T-helper 1 cell treated with Interleukin-12 subunit alpha and Interleukin-12 subunit beta and Interleukin-4 antibody, amounts not matched to agents 30 μg/mL and 1 μg/mL, for 36 hours (primary cell): ENCODE data around the gene SLC22A2.
"Not testable (repeated sequence)": the region's sequence is repeated elsewhere in the genome, so short reads cannot be mapped to it uniquely, and the experiment has no call there.

ENCODE experiments used
- H3K27ac Mint-ChIP-seq: one replicate; pipeline ENCODE4 v1.8.0; 2021; ENCODE audit warnings: mild to moderate bottlenecking, mixed read lengths
- H3K27me3 Mint-ChIP-seq: one replicate; pipeline ENCODE4 v1.8.0; 2021; ENCODE audit warnings: low read depth, mixed read lengths
- H3K36me3 Mint-ChIP-seq: one replicate; pipeline ENCODE4 v1.8.0; 2021; ENCODE audit warnings: low read depth, mixed read lengths
- H3K4me1 Mint-ChIP-seq: one replicate; pipeline ENCODE4 v1.8.0; 2021; ENCODE audit warnings: low read depth, mixed read lengths
- H3K4me3 Mint-ChIP-seq: one replicate; pipeline ENCODE4 v1.8.0; 2021; ENCODE audit warnings: mild to moderate bottlenecking, moderate library complexity, mixed read lengths
- H3K9me3 Mint-ChIP-seq: one replicate; pipeline ENCODE4 v1.8.0; 2021; ENCODE audit warnings: mixed read lengths

SLC22A2 gene

GRCh38 chr6:160247457-160247883 lies 11.2 kb downstream of the SLC22A2 start:
- H3K27ac Mint-ChIP-seq: no peak overlapping the region
- H3K4me3 Mint-ChIP-seq: no peak overlapping the region
- H3K36me3 Mint-ChIP-seq: no peaks in the 10 kb centered on the region
- H3K27me3 Mint-ChIP-seq: no peaks in the 10 kb centered on the region
- H3K4me1 Mint-ChIP-seq: no peaks in the 10 kb centered on the region
- H3K9me3 Mint-ChIP-seq: no peaks in the 10 kb centered on the region

DNA sequence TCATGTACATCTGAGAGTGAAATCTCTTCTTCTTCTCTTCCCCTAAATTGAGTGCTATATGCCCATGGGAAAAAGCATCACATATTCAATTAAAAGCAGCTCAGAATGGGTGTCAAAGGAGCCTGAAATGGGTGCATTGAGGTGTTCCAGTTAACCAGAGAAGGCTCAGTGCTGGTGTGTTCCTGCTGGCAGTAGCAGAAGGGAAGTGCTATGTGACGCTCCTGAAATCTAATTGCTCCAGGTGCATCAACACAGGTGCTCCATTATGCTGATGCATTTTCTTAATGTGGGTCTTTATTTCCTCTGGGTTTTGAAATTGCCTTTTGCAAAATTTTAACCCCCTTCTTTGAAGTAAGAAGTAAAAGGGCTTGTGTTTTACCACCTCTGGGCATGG lies 17.9 kb downstream of the SLC22A2 start:
- Mint-ChIP-seq H3K4me3 (no peak overlapping the region), H3K27ac (no peak overlapping the region), H3K27me3 (no peaks in the 10 kb centered on the region), H3K4me1 (no peaks in the 10 kb centered on the region), H3K9me3 (peaks cover 4% of the 10 kb centered on the region), H3K36me3 (no peaks in the 10 kb centered on the region)

GRCh38 chr6:160239929-160240690 lies 18.5 kb downstream of the SLC22A2 start:
- no peaks in the 10 kb centered on the region for H3K4me1 Mint-ChIP-seq
- H3K27ac Mint-ChIP-seq: no peak overlapping the region
- H3K4me3 Mint-ChIP-seq: no peak overlapping the region
- H3K9me3 Mint-ChIP-seq: peaks cover 4% of the 10 kb centered on the region
- H3K27me3 Mint-ChIP-seq: no peaks in the 10 kb centered on the region
- no peaks in the 10 kb centered on the region for H3K36me3 Mint-ChIP-seq

- Mint-ChIP-seq H3K36me3 (no peaks in the 10 kb centered on the region), H3K4me3 (no peak overlapping the region), H3K27ac (no peak overlapping the region), H3K27me3 (no peaks in the 10 kb centered on the region), H3K9me3 (peaks cover 4% of the 10 kb centered on the region), H3K4me1 (no peaks in the 10 kb centered on the region)
These were observed 19.6 kb downstream of the SLC22A2 start for GRCh38 chr6:160238761-160239751.

DNA sequence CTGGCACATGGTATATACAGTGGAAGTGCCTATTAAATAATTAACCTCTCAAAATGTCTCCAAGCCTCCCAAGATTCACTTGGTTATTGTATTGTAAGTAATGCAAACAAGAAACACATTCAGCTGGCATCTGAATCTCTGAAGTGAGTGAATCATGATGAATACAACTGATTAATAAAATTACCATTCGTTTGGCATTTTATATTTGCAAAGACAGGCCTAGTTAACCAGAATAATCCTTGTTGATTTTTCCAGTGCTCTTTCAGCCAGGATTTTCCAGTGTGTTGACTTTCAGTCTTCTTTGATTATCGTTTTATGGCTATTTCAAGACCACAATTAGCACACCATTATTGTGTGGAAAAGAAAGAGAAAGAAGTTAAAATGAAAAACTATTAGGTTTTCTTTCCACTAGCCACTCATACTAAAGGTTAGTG lies 20.3 kb downstream of the SLC22A2 start:
- no peaks in the 10 kb centered on the region for H3K36me3 Mint-ChIP-seq
- no peak overlapping the region for H3K4me3 Mint-ChIP-seq
- H3K27ac Mint-ChIP-seq: no peak overlapping the region
- H3K27me3 Mint-ChIP-seq: no peaks in the 10 kb centered on the region
- H3K4me1 Mint-ChIP-seq: no peaks in the 10 kb centered on the region
- peaks cover 4% of the 10 kb centered on the region for H3K9me3 Mint-ChIP-seq

GRCh38 chr6:160237597-160238275 lies 20.9 kb downstream of the SLC22A2 start:
- H3K4me1 Mint-ChIP-seq, H3K4me3 Mint-ChIP-seq, H3K27ac Mint-ChIP-seq: not testable (repeated sequence)

GRCh38 chr6:160236235-160236872 lies 22.3 kb downstream of the SLC22A2 start:
- H3K4me1 Mint-ChIP-seq, H3K36me3 Mint-ChIP-seq, H3K27me3 Mint-ChIP-seq, H3K9me3 Mint-ChIP-seq, H3K4me3 Mint-ChIP-seq, H3K27ac Mint-ChIP-seq: not testable (repeated sequence)

More at GRCh38 chr6:160237597-160238275, 20.9 kb downstream of the SLC22A2 start:
- H3K27me3 Mint-ChIP-seq, H3K36me3 Mint-ChIP-seq, H3K9me3 Mint-ChIP-seq: not testable (repeated sequence)

DNA sequence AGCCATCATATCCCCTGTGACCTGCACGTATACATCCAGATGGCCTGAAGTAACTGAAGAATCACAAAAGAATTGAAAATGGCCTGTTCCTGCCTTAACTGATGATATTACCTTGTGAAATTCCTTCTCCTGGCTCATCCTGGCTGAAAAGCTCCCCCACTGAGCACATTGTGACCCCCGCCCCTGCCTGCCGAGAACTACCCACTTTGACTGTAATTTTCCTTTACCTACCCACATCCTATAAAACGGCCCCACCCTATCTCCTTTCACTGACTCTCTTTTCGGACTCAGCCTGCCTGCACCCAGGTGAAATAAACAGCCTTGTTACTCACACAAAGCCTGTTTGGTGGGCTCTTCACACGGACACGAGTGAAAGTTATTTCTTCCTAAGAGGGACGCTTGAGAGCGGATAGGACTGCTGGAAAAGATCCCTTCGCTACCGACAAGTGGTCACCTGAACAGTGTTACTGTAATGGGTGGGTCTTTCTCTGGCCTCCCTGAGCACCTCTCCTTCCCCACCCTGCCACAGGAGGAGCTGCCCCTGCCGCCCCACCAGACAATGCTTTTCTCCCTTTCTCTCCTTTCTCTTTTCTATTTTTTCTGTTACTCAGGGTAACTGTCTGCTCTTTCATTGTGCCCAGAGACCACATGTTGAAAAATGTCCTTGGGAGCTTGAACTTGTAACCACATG lies 24.5 kb downstream of the SLC22A2 start:
- H3K4me3 Mint-ChIP-seq, H3K36me3 Mint-ChIP-seq, H3K27ac Mint-ChIP-seq, H3K27me3 Mint-ChIP-seq, H3K4me1 Mint-ChIP-seq, H3K9me3 Mint-ChIP-seq: not testable (repeated sequence)

DNA sequence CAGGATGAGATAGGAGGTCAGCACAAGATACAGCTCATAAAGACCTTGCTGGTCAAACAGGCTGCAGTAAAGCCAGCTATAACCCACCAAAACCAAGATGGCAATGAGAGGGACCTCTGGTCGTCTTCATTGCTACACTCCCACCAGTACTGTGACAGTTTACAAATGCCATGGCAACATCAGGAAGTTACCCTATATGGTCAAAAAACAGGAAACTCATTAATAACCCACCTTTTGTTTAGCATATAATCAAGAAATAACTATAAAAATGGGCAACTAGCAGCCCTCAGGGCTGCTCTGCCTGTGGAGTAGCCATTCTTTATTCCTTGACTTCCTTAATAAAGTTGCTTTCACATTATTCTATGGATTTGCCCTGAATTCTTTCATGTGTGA lies 30.9 kb downstream of the SLC22A2 start:
- Mint-ChIP-seq H3K4me3 (no peak overlapping the region), H3K27me3 (no peaks in the 10 kb centered on the region), H3K36me3 (no peaks in the 10 kb centered on the region), H3K4me1 (no peaks in the 10 kb centered on the region), H3K9me3 (no peaks in the 10 kb centered on the region), H3K27ac (no peak overlapping the region)

DNA sequence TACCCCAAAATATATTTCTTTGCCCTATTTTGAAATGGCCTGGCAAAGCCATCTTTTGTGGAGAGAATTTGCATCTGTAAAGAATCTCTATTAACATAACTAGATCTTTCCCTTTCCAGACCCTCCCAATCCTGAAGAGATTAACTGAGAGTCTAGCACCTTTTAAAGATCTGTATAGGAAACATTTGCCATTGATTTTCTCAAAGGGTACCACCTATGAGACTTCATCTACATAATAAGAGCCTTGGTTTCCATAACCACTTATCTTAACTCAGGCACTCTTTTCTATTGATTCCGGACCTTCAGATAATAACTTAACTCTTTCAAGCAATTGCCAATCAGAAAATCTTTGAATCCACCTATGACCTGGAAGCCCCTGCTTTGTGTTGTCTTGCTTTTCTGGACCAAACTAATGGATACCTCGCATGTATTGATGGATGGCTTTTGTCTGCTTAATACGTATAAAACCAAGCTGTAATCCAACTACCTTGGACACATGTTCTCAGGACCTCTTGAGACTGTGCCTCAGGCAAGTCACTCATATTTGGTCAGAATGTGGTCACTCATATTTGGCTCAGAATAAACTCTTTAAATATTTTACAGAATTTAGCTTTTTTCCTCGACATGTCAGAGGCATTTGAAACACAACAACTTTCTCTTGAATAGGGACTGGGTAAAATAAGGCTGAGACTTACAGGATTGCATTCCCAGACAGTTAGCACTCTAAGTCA lies 31.4 kb downstream of the SLC22A2 start:
- H3K36me3 Mint-ChIP-seq: no peaks in the 10 kb centered on the region
- no peak overlapping the region for H3K27ac Mint-ChIP-seq
- H3K27me3 Mint-ChIP-seq: no peaks in the 10 kb centered on the region
- H3K4me1 Mint-ChIP-seq: no peaks in the 10 kb centered on the region
- no peak overlapping the region for H3K4me3 Mint-ChIP-seq
- no peaks in the 10 kb centered on the region for H3K9me3 Mint-ChIP-seq

DNA sequence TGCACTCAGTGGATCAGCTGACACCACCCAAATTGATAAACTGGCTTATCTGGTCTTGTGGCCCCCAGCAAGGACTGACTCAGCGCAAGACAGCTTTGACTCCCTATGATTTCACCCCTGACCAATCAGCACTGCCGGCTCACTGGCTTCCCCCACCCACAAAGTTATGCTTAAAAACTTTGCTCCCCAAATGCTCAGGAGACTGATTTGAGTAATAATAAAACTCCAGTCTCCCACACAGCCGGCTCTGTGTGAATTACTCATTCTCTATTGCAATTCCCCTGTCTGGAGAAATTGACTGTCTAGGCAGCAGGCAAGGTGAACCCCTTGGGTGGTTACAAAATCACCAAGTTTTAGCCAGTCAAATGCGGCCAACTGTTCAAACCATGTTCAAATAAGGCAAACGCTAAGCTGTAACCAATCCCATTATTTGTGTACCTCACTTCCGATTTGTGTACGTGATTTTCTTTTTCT lies 32.5 kb downstream of the SLC22A2 start:
- Mint-ChIP-seq H3K27ac (no peak overlapping the region), H3K27me3 (no peaks in the 10 kb centered on the region), H3K4me1 (no peaks in the 10 kb centered on the region), H3K9me3 (no peaks in the 10 kb centered on the region), H3K36me3 (no peaks in the 10 kb centered on the region), H3K4me3 (no peak overlapping the region)

- H3K4me3 Mint-ChIP-seq: no peak overlapping the region
- H3K27ac Mint-ChIP-seq: no peak overlapping the region
- H3K27me3 Mint-ChIP-seq: no peaks in the 10 kb centered on the region
- H3K9me3 Mint-ChIP-seq: no peaks in the 10 kb centered on the region
- H3K4me1 Mint-ChIP-seq: no peaks in the 10 kb centered on the region
- no peaks in the 10 kb centered on the region for H3K36me3 Mint-ChIP-seq
These were observed 33.9 kb downstream of the SLC22A2 start for GRCh38 chr6:160224639-160225237.

GRCh38 chr6:160222491-160222890 lies 36.1 kb downstream of the SLC22A2 start:
- no peak overlapping the region for H3K27ac Mint-ChIP-seq
- no peak overlapping the region for H3K4me3 Mint-ChIP-seq
- no peaks in the 10 kb centered on the region for H3K4me1 Mint-ChIP-seq
- no peaks in the 10 kb centered on the region for H3K36me3 Mint-ChIP-seq
- H3K27me3 Mint-ChIP-seq: no peaks in the 10 kb centered on the region
- peaks cover 11% of the 10 kb centered on the region for H3K9me3 Mint-ChIP-seq
